Vagina (tissue), 2 donors: ENCODE results near the gene MGST3.

Experiments
- CTCF ChIP-seq, 3 experiments: fragments of 450-650 bp in 2 of 3; fragments of 200-600 bp in 1 of 3; sonication (generic) in 1 of 3; IDR thresholded peaks; one replicate each; pipeline ENCODE4 v1.5.1; 2017 to 2019; ENCODE audit warnings: antibody characterized with exemption in 3 of 3, mild to moderate bottlenecking in 2 of 3, moderate library complexity in 2 of 3
- POLR2A ChIP-seq, 2 donors: fragments of 450-650 bp; IDR thresholded peaks; one replicate each; pipeline ENCODE4 v1.6.1; 2017; ENCODE audit warnings: antibody characterized with exemption in 2 of 2, mild to moderate bottlenecking in 2 of 2, moderate library complexity in 2 of 2

GRCh38 chr1:165595246-165595938, 35.6 kb upstream of the MGST3 start:
- TF ChIP-seq POLR2A (IDR thresholded peaks at IDR 0.05) (no peak), CTCF (IDR thresholded peaks at IDR 0.05) (no peak)
